ENCODE measurements around the gene SNCAIP.

- TF ChIP-seq CTCF (IDR thresholded peaks at IDR 0.05) (no peak), POLR2A (IDR thresholded peaks at IDR 0.05) (no peak), POLR2AphosphoS5 (IDR thresholded peaks at IDR 0.05) (no peak)
Observed at GRCh38 chr5:122435234-122435633, 123.2 kb downstream of the SNCAIP start.

Data from stomach (tissue), 4 donors.